ENCODE measurements around the gene RBFOX2. TPM values are rescaled to one million over a fixed set of nuclear protein-coding genes. Genes with fewer than 3 reads are reported as not detected.
A peak's percentile ranks its signal among the peaks of the same experiment; 100 is the strongest.
"Not testable (repeated sequence)": the region's sequence is repeated elsewhere in the genome, so short reads cannot be mapped to it uniquely, and the experiment has no call there.

The RBFOX2 gene
- total RNA-seq, 1 donor from 2014 or later: 84.4 TPM

DNA sequence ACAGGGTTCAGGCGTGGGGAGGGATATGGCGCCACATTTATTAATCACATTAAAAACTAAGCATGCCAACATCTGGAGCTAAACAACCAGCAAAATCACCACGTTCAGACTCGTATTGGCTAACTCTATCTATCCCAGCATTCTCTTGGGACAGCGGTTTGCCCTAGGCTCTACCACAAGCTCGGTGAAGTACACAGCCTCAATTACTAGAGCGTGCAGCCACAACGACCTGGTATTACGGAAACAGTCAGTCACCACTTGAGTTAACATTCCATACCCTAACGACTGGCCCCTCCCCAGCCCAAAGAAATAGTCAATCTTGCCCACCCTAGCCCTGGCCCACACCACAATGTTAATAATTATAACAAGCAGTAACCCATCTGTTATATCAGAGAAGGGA is 278.8 kb downstream of the RBFOX2 start:
- intact Hi-C loops (cut with DNase I): loop anchor here (5.0 to 10.0 kb wide), 3 partner anchors 87 to 315 kb away; no protein-coding TSS in a partner anchor
- no peak for ATAC-seq
- no peak for DNase-seq (ENCODE audit: missing footprints)

DNA sequence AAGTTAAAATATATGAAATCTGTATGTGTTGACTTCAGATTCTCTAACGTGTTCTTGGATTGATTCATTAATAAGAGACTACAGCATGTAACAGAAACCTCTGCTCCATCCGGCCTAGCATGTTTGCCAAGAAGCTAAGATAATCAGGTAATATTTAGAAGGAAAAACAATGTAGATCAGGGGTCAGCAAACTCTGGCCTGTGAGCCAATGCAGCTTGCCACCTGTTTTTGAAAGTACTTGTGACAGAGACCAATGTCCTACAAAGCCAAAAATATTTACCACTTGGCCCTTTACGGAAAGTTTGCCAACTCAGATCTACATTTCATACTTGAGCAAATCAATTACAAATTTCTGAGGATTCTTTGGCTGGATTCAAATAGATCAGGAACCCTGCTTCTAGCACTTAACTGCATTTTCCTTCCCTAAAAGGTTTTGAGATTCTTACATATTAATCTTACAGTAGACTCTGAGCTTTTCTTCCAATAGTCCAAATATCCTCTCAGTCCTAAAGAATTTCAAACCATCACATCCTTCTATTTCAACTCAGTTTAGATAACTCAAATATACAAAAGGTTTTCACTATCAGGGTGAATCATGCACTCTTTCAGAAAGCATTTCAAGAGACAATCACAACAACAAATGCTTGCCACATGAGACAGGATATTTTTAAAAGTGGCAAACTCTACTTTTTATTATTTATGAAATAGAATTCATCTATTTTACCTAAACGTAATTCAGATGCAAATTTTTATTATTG is 281.5 kb downstream of the RBFOX2 start:
- ATAC-seq: no peak
- intact Hi-C loops (cut with DNase I): loop anchor here (5.0 to 10.0 kb wide), 2 partner anchors 90 to 312 kb away; no protein-coding TSS in a partner anchor
- DNase-seq (ENCODE audit: missing footprints): no peak

DNA sequence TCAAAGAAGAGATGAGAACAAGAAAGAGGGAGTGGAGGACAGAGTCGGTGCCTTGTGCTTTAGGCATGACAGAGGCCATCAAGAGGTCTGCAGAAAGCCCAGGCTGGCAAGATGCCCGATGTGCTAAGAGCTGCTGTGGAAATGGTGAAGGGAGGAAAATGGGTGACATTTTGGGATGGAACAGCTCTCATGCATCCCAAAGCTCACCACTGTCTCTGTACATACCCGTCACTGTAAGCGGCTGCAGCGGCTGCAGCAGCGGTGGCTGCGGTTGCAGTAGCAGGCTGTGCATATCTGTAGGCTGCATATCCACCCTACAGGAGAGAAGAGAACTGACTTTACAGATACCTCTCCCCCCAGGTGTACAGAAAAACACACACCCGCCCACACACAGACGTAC is 282.4 kb downstream of the RBFOX2 start:
- ATAC-seq: peak; percentile 20
- DNase-seq (ENCODE audit: missing footprints): no peak
- intact Hi-C loops (cut with DNase I): loop anchor here (5.0 to 10.0 kb wide), 2 partner anchors 91 to 311 kb away; no protein-coding TSS in a partner anchor

DNA sequence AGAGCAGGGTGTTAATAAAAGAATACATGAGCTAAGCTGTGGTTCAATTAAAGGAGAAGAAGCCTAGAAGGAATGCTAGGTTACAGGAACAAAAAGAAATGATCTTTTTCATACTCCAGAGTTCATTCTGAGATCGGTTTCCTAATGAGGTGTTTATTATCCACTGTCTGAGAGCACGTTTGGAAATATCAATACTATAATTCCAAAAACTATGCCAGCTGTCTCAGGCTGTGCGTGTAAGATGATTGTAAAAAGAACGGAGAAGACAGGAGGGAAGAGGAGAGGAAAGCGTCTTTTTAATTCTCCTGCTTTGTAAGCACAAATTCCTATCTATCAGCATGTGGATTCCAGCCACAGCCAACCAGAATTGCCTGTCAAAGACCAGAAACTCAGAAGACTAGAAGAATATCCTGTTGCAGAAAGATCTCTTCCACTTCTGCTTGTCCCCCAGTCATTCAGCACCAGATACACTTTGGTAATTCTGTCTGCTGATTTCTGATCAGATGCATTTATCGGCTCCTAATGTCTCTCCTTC is 285.2 kb downstream of the RBFOX2 start:
- no peak for ATAC-seq
- intact Hi-C loops (cut with DNase I): loop anchor here (5.0 to 10.0 kb wide), 2 partner anchors 116 to 309 kb away; no protein-coding TSS in a partner anchor

DNA sequence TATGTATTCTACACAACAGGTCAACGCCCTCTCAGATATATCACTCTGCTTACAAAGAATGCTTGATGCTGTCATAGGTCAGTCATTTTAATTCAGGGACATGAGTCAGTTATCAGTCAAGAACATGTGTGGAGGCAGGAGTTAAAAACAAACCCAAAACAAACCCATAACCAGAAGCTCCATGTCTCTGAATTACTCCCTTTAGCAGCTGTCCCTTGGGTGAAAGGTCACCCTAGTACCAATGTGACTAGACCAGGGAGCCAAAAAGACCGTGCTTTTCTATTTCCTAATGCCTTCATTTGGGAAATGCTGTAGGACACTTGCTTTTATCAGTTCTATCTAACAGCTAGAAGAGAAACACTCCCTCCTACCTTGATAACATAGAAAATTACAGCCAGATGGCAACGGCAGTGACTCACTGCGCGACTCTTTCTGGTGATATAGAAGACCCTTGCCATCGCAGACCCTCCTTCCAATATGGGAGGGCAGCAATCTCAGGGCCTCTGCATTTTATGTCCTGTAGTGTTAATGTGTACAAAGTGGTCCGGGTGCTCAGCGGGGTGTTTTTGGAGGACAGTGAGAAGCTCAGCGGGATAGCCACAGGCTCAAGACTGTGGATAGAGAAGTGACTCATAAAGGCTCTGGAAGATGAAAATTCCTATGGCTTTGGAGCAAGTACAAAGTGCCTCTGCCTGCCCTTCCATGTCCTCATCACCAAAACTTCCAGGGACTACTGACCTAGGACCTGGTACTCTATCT is 286.1 kb downstream of the RBFOX2 start:
- intact Hi-C loops (cut with DNase I): loop anchor here (5.0 to 10.0 kb wide), 2 partner anchors 115 to 308 kb away; no protein-coding TSS in a partner anchor
- no peak for DNase-seq (ENCODE audit: missing footprints)
- peak; percentile 60 for ATAC-seq

More for the DNA sequence above, 285.2 kb downstream of the RBFOX2 start:
- no peak for DNase-seq (ENCODE audit: missing footprints)

DNA sequence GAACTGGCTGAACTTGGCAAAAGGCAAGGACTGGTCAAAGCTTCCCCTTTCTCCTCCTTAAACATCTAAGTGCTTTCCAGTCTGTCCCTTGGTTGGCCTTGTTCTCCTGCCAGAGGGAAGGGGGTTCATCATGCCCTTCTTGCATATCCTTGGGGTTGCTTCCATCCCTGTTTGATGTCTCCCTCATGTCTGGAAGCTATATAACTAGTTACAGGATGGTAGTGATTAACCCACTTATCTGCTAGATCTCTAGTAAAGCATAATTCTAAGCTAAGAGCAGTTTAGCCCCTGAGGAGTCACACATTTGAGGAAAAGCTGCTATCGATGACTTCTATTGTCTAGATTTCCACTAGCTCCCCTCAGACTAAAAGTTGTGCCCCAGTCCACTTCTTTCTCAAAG is 288.0 kb downstream of the RBFOX2 start:
- intact Hi-C loops (cut with DNase I): loop anchor here (5.0 to 10.0 kb wide), 2 partner anchors 113 to 306 kb away; no protein-coding TSS in a partner anchor
- DNase-seq (ENCODE audit: missing footprints) (no peak), ATAC-seq (no peak)

DNA sequence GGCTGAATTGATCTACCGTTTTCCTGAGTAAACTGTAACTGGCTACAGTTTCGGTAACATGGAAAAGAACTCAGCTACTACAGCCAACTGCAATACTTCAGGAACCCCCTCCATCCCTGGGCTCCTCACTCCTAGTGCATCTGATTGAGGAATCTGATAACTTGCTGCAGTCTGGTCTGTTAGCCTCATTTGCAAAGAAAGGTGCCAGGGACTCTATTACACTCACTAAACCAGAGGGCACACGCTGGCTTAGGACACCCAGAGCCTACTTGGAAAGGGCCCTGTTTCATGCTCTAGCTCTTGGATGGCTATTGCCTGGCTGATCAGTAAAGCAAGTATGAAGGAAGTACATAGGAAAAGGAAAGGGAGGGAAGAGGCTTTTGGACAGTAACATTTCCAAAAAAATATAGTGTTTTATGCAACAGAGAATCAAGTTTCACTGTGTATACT is 288.7 kb downstream of the RBFOX2 start:
- ATAC-seq: peak; percentile 10
- intact Hi-C loops (cut with DNase I): loop anchor here (5.0 to 10.0 kb wide), 2 partner anchors 113 to 305 kb away; no protein-coding TSS in a partner anchor
- DNase-seq (ENCODE audit: missing footprints): no peak

DNA sequence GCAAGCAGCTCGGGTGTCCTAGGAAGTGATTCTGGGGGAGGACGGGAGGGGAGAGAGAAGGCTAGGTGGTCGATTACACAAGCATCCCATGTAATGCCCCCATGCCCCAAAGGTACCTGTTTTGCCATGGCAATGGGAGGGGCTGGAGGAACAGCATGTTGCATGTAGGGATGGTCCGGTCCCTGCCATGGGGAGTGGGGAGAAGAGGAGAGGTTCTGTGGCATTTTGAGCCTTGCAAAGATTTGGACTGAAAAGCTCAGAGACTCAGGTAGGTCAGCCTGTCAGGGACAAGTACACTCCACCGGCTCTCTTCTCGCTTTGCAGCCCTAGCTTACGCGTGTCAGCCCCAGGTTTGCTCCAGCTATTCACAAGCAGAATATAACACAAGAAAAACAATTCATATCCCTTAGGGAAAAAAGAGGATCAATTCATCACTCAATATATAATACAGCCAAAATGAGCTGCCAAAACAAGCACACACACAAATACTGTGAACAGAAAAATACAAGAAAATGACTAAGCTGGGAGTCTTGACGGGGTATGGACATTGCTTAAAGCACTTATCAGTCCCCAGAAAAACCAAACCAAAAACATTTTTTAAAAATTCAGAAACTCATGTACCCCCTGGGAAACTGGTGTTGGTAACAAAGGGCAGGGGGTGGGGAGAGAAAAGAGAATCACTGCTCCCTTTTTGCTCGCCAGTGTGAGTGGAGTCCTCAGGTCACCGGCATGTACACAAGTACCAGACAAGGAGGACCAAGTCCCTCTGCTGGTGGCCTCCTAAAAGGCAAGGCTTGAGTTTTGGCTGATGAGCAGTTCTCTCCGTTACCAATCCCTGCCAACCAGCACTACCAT is 289.3 kb downstream of the RBFOX2 start:
- no peak for DNase-seq (ENCODE audit: missing footprints)
- ATAC-seq: peak; percentile 47
- intact Hi-C loops (cut with DNase I): no loop called here

DNA sequence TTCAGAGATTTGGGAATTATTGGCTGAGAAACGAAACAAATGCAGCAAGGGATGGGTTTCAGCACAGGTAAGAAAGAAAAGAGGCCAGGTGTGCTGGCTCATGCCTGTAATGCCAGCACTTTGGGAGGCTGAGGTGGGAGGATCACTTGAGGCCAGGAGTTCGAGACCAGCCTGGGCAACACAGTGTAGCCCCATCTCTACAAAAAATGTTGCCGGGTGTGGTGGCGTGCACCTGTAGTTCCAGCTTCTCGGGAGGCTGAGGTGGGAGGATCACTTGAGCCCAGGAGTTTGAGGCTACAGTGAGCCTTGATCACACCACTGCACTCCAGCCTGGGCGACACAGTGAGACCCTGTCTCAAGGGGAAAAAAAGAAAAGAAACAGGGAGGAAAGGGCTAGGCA is 290.7 kb downstream of the RBFOX2 start:
- intact Hi-C loops (cut with DNase I); ATAC-seq; DNase-seq (ENCODE audit: missing footprints): not testable (repeated sequence)

DNA sequence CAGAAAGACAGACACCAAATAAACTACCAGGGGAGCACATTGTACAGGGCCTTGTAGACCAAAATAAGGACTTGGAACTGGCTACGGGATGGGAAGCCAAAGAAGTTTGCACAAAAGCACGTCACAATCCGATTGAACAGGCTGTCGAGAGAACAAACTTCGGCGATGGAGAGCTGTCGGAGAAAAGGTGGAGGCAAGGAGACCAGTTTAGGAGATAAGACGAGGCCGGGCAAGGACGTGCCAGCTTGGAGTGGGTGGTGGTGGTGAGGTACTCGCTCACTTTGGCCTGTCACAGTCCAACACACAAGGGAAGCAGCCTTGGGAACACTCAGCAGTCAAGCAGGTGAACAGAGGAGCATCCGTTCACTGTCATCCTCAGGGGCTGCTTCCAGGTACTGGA is 291.9 kb downstream of the RBFOX2 start:
- ATAC-seq (no peak), DNase-seq (ENCODE audit: missing footprints) (no peak)
- intact Hi-C loops (cut with DNase I): no loop called here

DNA sequence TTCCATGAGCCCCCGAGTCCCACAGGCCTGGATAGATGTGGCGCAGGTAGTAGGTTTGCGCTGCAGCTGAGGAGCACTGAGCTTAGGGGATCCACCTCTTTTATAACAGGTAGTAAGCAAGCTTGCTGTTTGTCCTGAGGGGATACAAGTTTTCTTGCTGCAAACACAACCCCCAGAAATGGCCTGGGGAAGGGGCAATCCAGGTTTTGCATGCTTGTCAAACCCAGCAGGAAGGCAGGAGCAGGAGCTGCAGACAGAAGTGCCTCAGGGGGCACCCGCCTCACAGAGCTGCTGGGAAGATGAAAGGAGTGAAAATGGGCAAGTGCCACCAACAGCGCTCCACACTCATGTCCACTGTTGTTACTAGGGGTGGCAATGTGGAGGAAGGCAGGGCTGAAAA is 292.5 kb downstream of the RBFOX2 start:
- intact Hi-C loops (cut with DNase I): no loop called here
- no peak for ATAC-seq
- DNase-seq (ENCODE audit: missing footprints): no peak

DNA sequence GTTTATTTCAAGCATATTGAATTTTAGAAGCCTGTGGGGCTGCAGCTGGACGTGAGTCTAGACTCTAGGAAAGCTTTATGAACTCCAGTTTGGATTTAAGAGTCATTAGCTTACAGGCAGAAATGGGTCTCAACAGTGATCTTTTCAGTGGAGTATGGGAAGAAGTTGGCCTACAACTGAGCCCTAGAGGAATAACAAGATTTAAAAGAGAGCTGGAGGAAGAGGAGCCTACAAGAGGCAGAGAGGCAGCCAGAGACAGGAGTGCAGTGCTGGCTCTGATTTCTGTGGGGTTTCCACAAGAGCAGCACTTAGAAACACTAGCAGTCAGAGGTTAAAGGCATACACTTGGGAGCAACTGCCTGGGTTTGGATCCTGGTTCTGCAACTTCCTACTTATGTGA is 293.1 kb downstream of the RBFOX2 start:
- intact Hi-C loops (cut with DNase I): no loop called here

DNA sequence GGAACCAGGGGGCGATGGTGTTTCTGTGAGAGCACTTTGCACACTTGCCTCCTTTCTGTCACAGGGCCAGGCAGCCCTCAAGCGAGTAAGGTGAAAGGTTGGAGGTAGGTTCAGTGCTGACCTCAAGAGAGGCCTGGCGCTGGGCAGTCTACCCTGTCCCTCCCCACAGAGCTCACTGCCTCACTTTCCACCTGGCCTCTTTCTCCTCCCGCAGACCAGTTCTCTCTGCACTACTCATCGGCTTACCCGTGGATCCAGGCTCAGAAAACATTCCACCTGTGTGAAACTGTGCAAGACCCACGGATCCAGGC is 294.2 kb downstream of the RBFOX2 start:
- DNase-seq (ENCODE audit: missing footprints): no peak
- ATAC-seq: no peak
- intact Hi-C loops (cut with DNase I): no loop called here

More for the DNA sequence above, 293.1 kb downstream of the RBFOX2 start:
- DNase-seq (ENCODE audit: missing footprints): no peak
- no peak for ATAC-seq

DNA sequence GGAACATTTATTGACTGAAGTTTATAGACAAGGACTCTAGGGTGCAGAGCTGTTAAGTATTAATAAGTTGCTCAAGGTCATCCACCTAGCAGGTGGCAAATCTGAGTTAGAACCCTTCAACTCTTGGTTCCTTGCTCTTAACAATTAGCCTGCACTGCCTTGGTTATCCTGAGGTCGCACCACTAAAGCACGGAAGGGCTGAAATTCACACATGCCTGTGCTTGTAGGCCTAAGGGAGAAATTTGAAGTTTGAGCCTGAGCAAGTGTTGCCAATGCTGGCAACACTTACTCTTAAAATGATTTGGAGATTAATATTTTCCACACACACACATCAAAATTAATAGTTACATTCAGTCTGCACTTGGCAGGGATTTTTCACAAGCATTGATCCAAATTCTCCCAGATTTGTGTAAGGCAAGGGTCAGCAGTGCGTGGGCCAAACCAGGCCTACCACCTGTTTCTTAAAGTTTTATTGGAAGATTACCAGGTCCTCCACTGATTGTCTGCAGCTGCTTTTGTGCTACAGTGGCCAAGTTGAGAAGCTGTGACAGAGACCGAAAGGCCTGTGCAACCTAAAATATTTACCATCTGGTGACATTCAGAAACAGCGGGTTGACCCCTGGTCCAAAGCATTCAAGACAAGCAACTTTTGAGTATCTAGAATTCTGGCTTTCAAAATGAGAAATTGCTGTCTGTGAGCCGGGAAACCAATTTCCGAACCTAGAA is 294.7 kb downstream of the RBFOX2 start:
- intact Hi-C loops (cut with DNase I): no loop called here
- DNase-seq (ENCODE audit: missing footprints) (no peak), ATAC-seq (peak; percentile 80)

DNA sequence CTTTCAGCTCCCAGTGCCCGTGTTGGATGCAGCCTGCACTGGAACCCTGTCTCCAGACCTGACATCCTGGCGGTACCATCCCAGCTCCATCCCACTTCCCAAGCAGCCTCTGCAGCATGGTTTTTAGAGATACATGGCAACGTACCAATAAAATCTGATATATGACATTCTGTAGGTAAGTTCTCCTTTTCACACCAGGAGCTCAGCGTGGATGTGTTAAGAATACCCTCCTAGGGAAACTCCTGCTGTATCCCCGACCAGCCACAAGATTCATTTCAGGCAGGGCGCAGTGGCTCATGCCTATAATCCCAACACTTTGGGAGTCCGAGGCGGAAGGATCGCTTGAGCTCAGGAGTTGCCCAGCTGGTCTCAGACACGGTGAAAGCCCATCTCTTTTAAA is 295.6 kb downstream of the RBFOX2 start:
- no peak for ATAC-seq
- DNase-seq (ENCODE audit: missing footprints): no peak
- intact Hi-C loops (cut with DNase I): no loop called here

DNA sequence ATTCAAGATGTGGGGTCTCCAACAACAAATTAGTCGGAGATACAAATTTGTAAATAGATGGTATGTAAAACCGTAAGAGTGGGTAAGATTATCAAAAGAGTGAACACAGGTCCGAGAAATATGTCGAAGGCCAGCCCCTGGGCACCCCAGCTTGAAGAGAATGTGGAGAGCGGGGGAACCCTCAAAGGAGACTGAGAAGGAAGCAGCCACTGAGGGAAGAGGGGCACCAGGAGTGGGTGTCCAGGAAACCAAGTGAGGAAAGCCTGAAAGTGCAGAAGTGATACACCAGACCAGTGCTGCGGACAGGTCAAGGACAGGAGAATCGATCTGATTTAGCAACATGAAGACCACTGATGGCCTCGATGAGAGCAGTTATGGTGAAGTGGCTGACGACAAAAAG is 296.5 kb downstream of the RBFOX2 start:
- intact Hi-C loops (cut with DNase I): no loop called here
- DNase-seq (ENCODE audit: missing footprints) (no peak), ATAC-seq (no peak)

DNA sequence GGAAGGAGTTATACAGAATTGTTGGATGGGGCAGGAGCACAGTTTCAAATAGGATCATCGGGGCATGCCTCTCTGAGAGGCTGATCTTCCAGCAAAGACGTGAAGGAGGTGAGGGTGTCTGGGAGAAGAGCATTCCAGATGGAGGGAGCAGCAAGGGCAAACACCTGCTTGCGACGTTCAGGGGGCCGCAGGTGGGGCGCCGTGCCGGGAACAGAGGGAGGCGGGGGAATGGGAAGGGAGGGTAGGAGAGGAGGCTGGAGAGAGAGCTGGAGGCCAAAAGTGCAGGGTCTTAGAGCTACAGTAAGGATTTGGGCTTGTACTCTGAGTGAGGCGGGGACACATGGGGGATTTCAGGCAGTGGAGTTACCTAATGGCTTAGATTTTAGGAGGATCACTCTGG is 297.3 kb downstream of the RBFOX2 start:
- ATAC-seq: no peak
- DNase-seq (ENCODE audit: missing footprints): no peak
- intact Hi-C loops (cut with DNase I): no loop called here

DNA sequence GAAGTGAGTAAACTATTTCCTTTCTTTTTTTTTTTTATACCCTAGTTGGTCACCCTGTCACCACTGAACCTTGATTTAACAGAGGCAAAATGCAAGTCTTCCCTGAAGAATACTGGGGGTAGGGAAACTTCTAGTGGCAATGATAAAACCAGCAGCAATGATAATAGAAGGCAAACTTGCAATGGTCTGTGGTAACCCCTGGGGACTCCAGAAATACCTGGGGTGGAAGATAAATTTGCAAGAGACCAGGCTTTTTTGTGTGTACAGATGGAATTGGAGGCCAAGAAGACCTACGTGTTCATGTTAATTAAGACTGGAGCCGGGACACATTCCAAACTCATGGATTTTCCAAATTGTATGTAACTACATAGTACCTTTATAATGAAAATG is 299.3 kb downstream of the RBFOX2 start:
- no peak for ATAC-seq
- intact Hi-C loops (cut with DNase I): no loop called here
- DNase-seq (ENCODE audit: missing footprints): no peak
